ENCODE measurements around the gene NEURL1.

GRCh38 chr10:103583871-103584215 lies 90.3 kb downstream of the NEURL1 start:
- TF ChIP-seq EP300 (IDR thresholded peaks at IDR 0.05): no peak
- TF ChIP-seq, protein P1, sequence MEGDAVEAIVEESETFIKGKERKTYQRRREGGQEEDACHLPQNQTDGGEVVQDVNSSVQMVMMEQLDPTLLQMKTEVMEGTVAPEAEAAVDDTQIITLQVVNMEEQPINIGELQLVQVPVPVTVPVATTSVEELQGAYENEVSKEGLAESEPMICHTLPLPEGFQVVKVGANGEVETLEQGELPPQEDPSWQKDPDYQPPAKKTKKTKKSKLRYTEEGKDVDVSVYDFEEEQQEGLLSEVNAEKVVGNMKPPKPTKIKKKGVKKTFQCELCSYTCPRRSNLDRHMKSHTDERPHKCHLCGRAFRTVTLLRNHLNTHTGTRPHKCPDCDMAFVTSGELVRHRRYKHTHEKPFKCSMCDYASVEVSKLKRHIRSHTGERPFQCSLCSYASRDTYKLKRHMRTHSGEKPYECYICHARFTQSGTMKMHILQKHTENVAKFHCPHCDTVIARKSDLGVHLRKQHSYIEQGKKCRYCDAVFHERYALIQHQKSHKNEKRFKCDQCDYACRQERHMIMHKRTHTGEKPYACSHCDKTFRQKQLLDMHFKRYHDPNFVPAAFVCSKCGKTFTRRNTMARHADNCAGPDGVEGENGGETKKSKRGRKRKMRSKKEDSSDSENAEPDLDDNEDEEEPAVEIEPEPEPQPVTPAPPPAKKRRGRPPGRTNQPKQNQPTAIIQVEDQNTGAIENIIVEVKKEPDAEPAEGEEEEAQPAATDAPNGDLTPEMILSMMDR (IDR thresholded peaks at IDR 0.05): no peak
- TF ChIP-seq POLR2A (IDR thresholded peaks at IDR 0.05): no peak

All from tibial nerve (tissue), 4 donors.